ENCODE measurements around the gene PPME1. TPM values are rescaled to one million over a fixed set of nuclear protein-coding genes. Genes with fewer than 3 reads are reported as not detected.

PPME1 gene
- total RNA-seq, 1 experiment from 2014 or later = 39.4 TPM

- Histone ChIP-seq H3K56ac (ENCODE audit: insufficient read length, low read depth, low read length) (no peak overlapping the region), H3K79me2 (ENCODE audit: insufficient read depth, low read length) (peaks cover 3% of the 10 kb centered on the region; the same call in 1 of the 2 replicates), H3K4me1 (ENCODE audit: insufficient read depth, low read length) (no peaks in the 10 kb centered on the region; the same call in 1 of the 2 replicates), H2BK120ac (ENCODE audit: low read depth, low read length, poor library complexity, severe bottlenecking) (no peak overlapping the region), H3K23me2 (ENCODE audit: insufficient read length, low read depth, low read length, poor library complexity, severe bottlenecking) (no peaks in the 10 kb centered on the region), H3K9me3 (ENCODE audit: control insufficient read depth, low read depth, low read length) (no peaks in the 10 kb centered on the region), H4K20me1 (ENCODE audit: control insufficient read depth, insufficient read depth, insufficient read length) (no peaks in the 10 kb centered on the region), H3K23ac (ENCODE audit: insufficient read length, low read depth, low read length) (no peak overlapping the region), H2BK12ac (ENCODE audit: insufficient read length, low read depth, low read length) (no peak overlapping the region), H3K79me1 (ENCODE audit: insufficient read depth, low read depth, low read length, poor library complexity, severe bottlenecking) (no peaks in the 10 kb centered on the region), H3K14ac (ENCODE audit: insufficient read depth, low read length) (no peak overlapping the region), H4K91ac (ENCODE audit: insufficient read length, low read depth, low read length) (no peak overlapping the region), H3K27ac (ENCODE audit: insufficient read length, low read depth, low read length) (no peak overlapping the region), H3K4me2 (ENCODE audit: insufficient read depth, insufficient read length, low read length) (no peak overlapping the region), H3K27me3 (ENCODE audit: insufficient read depth, low read length) (no peaks in the 10 kb centered on the region), H2BK20ac (ENCODE audit: low read depth, low read length, poor library complexity, severe bottlenecking) (no peak overlapping the region), H4K8ac (replicated peaks; ENCODE audit: insufficient read length, low read depth, low read length) (no peak overlapping the region), H3T11ph (ENCODE audit: low read length) (no peak overlapping the region), H2AFZ (ENCODE audit: low read length) (no peak overlapping the region), H2BK5ac (ENCODE audit: insufficient read length, low read length) (no peak overlapping the region), H3K18ac (ENCODE audit: insufficient read length, low read depth, low read length) (no peak overlapping the region), H3K4ac (ENCODE audit: low read depth, low read length) (no peak overlapping the region), H3K9ac (ENCODE audit: extremely low read depth, insufficient read length, low read length) (no peak overlapping the region), H2BK15ac (ENCODE audit: low read depth, low read length) (no peak overlapping the region), H4K5ac (ENCODE audit: insufficient read length, low read depth, low read length) (no peak overlapping the region), H2AK5ac (ENCODE audit: insufficient read length, low read length) (no peak overlapping the region)
- no peaks in the 10 kb centered on the region for H3K36me3 Mint-ChIP-seq (ENCODE audit: insufficient read depth in 1 of 3, low read depth in 3 of 3)
- no peaks in the 10 kb centered on the region for H3K27me3 Mint-ChIP-seq (ENCODE audit: low read depth)
- no CpG with 5 or more reads among the region's 7 CpGs for WGBS (ENCODE audit: extremely low coverage, insufficient read length, low lambda C conversion rate)
- H3K4me3 Mint-ChIP-seq = no peak overlapping the region
- no peaks in the 10 kb centered on the region for H3K9me3 Mint-ChIP-seq
- no peak for TF ChIP-seq CTCF (conservative IDR thresholded peaks at IDR 0.05)
- 0 out of 7 replicates have a peak overlapping the region, but pooled peaks of 1 of the 3 experiments have one; percentile 41 for H3K27ac Mint-ChIP-seq
- peaks cover 4 to 6% of the 10 kb centered on the region in 2 experiments; a peak in 2 of 4 replicates for H3K4me1 Mint-ChIP-seq
- no peak for DNase-seq
Observed at GRCh38 chr11:74179234-74180052, 8.4 kb downstream of the PPME1 start.
